Osteoblast (primary cell): ENCODE data around the gene DPEP3. TPM values are rescaled to one million over a fixed set of nuclear protein-coding genes. Genes with fewer than 3 reads are reported as not detected.

Experiments used
- DNase-seq: peaks from one replicate; pipeline ENCODE4 v3.0.0; 2011; ENCODE audit warnings: low spot score, mixed read lengths; ENCODE audit not compliant: insufficient read length; ENCODE audit errors: missing footprints
- H2AFZ ChIP-seq: 2 replicates; pipeline ENCODE4 v1.6.0; 2011; ENCODE audit warnings: mild to moderate bottlenecking, low read length
- H3K27ac ChIP-seq: 2 replicates; pipeline ENCODE4 v1.5.1; 2011; ENCODE audit warnings: mild to moderate bottlenecking, low read depth, low read length, moderate library complexity
- H3K27me3 ChIP-seq: 2 replicates; pipeline ENCODE4 v1.6.0; 2012; ENCODE audit warnings: mild to moderate bottlenecking, control low read depth, inconsistent platforms, low read length, moderate library complexity; ENCODE audit not compliant: insufficient read depth
- H3K36me3 ChIP-seq: 2 replicates; pipeline ENCODE4 v1.5.1; 2011; ENCODE audit warnings: mild to moderate bottlenecking, low read length, control low read depth, moderate library complexity; ENCODE audit not compliant: insufficient read depth
- H3K4me1 ChIP-seq: 2 replicates; pipeline ENCODE4 v1.5.1; 2011; ENCODE audit warnings: mild to moderate bottlenecking, low read length, control low read depth, moderate library complexity; ENCODE audit not compliant: insufficient read depth
- H3K4me2 ChIP-seq: 2 replicates; pipeline ENCODE4 v1.6.0; 2011; ENCODE audit warnings: mild to moderate bottlenecking, low read length; ENCODE audit not compliant: insufficient read depth
- H3K4me3 ChIP-seq: fragments of 200-600 bp; sonication (generic); 3 replicates; pipeline ENCODE4 v1.5.1; 2012; ENCODE audit warnings: mild to moderate bottlenecking, low read length, inconsistent platforms; ENCODE audit not compliant: insufficient read depth
- H3K79me2 ChIP-seq: 2 replicates; pipeline ENCODE4 v1.6.0; 2012; ENCODE audit warnings: mild to moderate bottlenecking, low read length, control low read depth, inconsistent platforms; ENCODE audit not compliant: insufficient read depth
- H3K9me3 ChIP-seq: 2 replicates; pipeline ENCODE4 v1.5.1; 2011; ENCODE audit warnings: low read depth, low read length, control low read depth
- H4K20me1 ChIP-seq: 2 replicates; pipeline ENCODE4 v1.6.0; 2012; ENCODE audit warnings: mild to moderate bottlenecking, low read length, control low read depth; ENCODE audit not compliant: insufficient read depth
- total RNA-seq: library from RNA; depleted of rRNA; stranded (reverse); fragments of >200 nt; gene quantifications from 2 replicates; pipeline ENCODE4 v1.2.3, GENCODE V29; 2012
- TF ChIP-seq, protein P1 (sequence below): IDR thresholded peaks from 2 replicates; pipeline ENCODE4 v1.5.1; 2011; ENCODE audit warnings: mild to moderate bottlenecking, low read depth, low read length, moderate library complexity; ENCODE audit errors: extremely low read depth

DPEP3 gene
- total RNA-seq, 1 donor, result not detected

DNA sequence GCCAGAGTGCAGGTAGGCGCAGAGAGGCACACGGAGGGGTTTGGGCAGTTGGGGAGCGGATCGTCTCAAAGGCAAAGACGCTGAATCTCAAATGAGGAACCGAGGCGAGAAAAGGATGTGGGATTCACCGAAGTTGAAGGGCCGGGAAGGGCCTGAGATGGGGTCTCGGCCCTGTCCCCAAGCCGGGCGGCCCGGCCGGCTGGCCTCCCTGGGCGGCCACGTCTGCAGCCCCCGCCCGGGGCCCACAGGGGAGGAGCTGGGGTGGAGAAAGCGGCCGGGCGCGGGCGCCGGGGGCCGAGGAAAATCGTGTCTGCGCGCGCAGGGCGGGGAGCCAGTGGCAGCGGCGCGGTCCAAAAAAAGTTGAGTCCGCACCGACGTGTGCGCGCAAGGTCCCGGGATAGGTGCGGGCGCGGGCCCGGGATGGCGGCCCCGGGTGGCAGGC, 12.3 kb downstream of the DPEP3 start:
- no peaks in the 10 kb centered on the region for H3K9me3 ChIP-seq
- H3K4me1 ChIP-seq, result peaks cover 33% of the 10 kb centered on the region
- H2AFZ ChIP-seq, result peak overlapping the region; percentile 59
- H3K27ac ChIP-seq, result peak overlapping the region; percentile 89
- H3K79me2 ChIP-seq, result peaks cover 53% of the 10 kb centered on the region
- TF ChIP-seq, protein P1, sequence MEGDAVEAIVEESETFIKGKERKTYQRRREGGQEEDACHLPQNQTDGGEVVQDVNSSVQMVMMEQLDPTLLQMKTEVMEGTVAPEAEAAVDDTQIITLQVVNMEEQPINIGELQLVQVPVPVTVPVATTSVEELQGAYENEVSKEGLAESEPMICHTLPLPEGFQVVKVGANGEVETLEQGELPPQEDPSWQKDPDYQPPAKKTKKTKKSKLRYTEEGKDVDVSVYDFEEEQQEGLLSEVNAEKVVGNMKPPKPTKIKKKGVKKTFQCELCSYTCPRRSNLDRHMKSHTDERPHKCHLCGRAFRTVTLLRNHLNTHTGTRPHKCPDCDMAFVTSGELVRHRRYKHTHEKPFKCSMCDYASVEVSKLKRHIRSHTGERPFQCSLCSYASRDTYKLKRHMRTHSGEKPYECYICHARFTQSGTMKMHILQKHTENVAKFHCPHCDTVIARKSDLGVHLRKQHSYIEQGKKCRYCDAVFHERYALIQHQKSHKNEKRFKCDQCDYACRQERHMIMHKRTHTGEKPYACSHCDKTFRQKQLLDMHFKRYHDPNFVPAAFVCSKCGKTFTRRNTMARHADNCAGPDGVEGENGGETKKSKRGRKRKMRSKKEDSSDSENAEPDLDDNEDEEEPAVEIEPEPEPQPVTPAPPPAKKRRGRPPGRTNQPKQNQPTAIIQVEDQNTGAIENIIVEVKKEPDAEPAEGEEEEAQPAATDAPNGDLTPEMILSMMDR, result no peak
- H4K20me1 ChIP-seq, result peaks cover 46% of the 10 kb centered on the region
- no peaks in the 10 kb centered on the region for H3K27me3 ChIP-seq
- H3K36me3 ChIP-seq, result peaks cover 17% of the 10 kb centered on the region
- DNase-seq, result peak; percentile 96
- H3K4me3 ChIP-seq, result peak overlapping the region; percentile 94
- peak overlapping the region; percentile 96 for H3K4me2 ChIP-seq

DNA sequence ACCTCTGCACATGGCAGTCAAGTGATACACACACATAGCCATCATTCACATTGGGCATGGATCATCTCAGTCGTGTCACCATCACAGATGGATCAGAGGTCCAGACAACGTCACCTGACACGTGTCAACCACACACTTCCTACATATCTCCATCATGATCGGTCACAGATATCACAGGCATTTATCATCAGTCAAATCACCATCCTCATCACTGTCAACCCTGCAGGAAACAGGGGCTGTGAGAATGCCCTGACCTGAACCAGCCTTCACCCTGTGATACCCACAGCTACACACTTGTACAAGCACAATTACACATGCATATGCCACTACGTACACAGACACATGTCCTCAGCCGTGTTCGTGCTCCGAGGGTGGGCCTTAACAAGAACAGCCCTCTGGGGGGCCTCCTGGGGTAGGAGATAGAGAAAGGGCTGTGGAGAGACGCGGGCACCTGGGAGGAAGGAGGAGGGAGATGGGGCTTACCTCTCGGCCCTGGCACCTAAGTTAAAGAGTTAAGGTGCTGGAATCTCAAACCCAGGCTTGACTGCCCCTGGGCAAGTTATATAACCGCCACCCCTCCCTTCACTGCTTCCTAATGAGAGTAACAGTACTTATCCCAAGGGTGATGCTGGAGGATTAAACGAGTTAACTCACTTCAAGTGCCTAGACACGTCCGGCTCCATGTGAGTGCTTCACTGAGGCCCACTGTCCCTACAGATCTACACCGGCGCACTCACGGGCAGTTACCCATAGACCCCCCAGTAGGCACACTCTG, 12.9 kb downstream of the DPEP3 start:
- peaks cover 59% of the 10 kb centered on the region for H3K79me2 ChIP-seq

DNA sequence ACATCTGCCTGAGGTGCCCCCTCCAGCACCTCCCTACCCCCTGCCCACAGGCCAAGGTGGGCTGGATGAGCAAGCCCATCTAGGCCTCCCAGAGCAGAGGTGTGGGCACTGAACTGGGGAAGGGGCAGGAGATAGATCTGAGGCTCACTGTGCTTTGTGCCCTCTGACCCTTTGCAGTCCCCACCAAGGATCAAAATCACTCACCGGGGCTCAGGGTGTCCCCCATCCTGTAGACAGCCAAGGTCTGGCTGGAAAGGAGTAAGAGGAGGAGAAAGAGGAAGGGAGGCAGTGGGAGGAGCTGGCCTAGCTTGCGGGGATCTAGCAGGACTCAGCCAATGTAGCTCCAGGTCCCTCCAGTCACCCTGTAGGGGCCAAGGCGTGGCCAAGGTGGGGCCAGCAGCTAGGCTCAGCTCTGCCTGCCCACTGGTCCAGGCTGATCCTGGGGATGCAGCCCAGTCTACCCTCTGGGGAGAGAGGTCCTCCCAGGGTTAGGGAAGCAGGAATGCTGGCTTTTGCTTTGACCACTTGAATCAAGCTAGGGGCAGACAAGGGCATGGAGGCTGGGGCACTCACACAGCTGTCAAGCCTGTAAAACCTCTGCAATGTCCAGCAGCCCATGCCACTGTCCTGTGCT, 13.6 kb downstream of the DPEP3 start:
- peaks cover 30% of the 10 kb centered on the region for H3K36me3 ChIP-seq
- no peaks in the 10 kb centered on the region for H3K27me3 ChIP-seq
- H2AFZ ChIP-seq, result no peak overlapping the region
- peaks cover 66% of the 10 kb centered on the region for H3K79me2 ChIP-seq
- TF ChIP-seq, protein P1, result no peak
- DNase-seq, result peak; percentile 96
- H4K20me1 ChIP-seq, result peaks cover 52% of the 10 kb centered on the region
- peak overlapping the region; percentile 94 for H3K4me3 ChIP-seq
- peak overlapping the region; percentile 96 for H3K4me2 ChIP-seq
- H3K27ac ChIP-seq, result peak overlapping the region; percentile 89
- peaks cover 33% of the 10 kb centered on the region for H3K4me1 ChIP-seq
- no peaks in the 10 kb centered on the region for H3K9me3 ChIP-seq

More for the DNA sequence above, 12.9 kb downstream of the DPEP3 start:
- Histone ChIP-seq H3K36me3 (peaks cover 23% of the 10 kb centered on the region), H3K4me2 (peak overlapping the region; percentile 96), H3K27me3 (no peaks in the 10 kb centered on the region), H2AFZ (peak overlapping the region; percentile 54), H3K4me3 (peak overlapping the region; percentile 94), H3K27ac (peak overlapping the region; percentile 89), H4K20me1 (peaks cover 46% of the 10 kb centered on the region), H3K4me1 (peaks cover 33% of the 10 kb centered on the region), H3K9me3 (no peaks in the 10 kb centered on the region)
- TF ChIP-seq, protein P1, result no peak
- DNase-seq, result peak; percentile 94
